ENCODE measurements around the gene CORIN.

DNA sequence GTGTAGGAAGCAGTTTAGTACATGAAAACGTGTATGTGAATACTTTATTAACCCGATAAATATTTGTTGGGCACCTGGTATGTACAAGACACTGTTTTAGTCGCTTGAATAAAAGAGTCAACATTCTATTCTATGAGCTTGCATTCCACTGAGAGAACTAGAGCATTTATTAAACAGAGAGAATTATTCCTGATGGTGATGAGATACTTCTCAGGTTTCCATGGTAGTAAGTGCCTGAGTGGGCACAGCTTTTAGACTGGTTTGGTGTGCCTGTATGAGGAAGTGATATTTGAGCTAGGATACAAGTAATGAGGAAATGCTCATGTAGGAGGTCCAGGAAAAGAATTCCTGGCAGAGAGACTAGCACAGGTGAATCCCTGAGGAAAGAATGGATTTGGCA lies 258.6 kb downstream of the CORIN start:
- TF ChIP-seq, protein P1, sequence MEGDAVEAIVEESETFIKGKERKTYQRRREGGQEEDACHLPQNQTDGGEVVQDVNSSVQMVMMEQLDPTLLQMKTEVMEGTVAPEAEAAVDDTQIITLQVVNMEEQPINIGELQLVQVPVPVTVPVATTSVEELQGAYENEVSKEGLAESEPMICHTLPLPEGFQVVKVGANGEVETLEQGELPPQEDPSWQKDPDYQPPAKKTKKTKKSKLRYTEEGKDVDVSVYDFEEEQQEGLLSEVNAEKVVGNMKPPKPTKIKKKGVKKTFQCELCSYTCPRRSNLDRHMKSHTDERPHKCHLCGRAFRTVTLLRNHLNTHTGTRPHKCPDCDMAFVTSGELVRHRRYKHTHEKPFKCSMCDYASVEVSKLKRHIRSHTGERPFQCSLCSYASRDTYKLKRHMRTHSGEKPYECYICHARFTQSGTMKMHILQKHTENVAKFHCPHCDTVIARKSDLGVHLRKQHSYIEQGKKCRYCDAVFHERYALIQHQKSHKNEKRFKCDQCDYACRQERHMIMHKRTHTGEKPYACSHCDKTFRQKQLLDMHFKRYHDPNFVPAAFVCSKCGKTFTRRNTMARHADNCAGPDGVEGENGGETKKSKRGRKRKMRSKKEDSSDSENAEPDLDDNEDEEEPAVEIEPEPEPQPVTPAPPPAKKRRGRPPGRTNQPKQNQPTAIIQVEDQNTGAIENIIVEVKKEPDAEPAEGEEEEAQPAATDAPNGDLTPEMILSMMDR (IDR thresholded peaks at IDR 0.05; ENCODE audit: insufficient read depth, low read length, poor library complexity, severe bottlenecking), result no peak
- no peak for TF ChIP-seq EZH2phosphoT487 (conservative IDR thresholded peaks at IDR 0.05; ENCODE audit: low read length)
